DOHH2 (cell line): ENCODE results near the gene FILIP1L.

Experiments used
- H3F3A ChIP-seq: fragments of 200-600 bp; sonication (generic), shearing (Covaris generic); 2 replicates; pipeline ENCODE4 v1.6.0; 2016; ENCODE audit warnings: antibody characterized with exemption, mild to moderate bottlenecking; ENCODE audit not compliant: control insufficient read depth, insufficient read depth
- H3K27ac ChIP-seq: fragments of 200-600 bp; sonication (generic); 2 replicates; pipeline ENCODE4 v1.5.1; 2014; ENCODE audit warnings: low read depth, mild to moderate bottlenecking, low read length, moderate library complexity
- H3K27me3 ChIP-seq: fragments of 200-600 bp; sonication (generic); 2 replicates; pipeline ENCODE4 v1.6.1; 2014; ENCODE audit warnings: mild to moderate bottlenecking, low read length, mixed read lengths; ENCODE audit not compliant: control insufficient read depth
- H3K36me3 ChIP-seq: fragments of 200-600 bp; sonication (generic); 2 replicates; pipeline ENCODE4 v1.6.1; 2014; ENCODE audit warnings: mild to moderate bottlenecking, low read length, moderate library complexity, mixed read lengths; ENCODE audit not compliant: control insufficient read depth
- H3K4me1 ChIP-seq: fragments of 200-600 bp; sonication (generic); 2 replicates; pipeline ENCODE4 v1.6.1; 2014; ENCODE audit warnings: mild to moderate bottlenecking, low read length, mixed read lengths; ENCODE audit not compliant: control insufficient read depth
- H3K4me2 ChIP-seq: fragments of 200-600 bp; sonication (generic); 2 replicates; pipeline ENCODE4 v1.6.0; 2014; ENCODE audit warnings: mild to moderate bottlenecking, low read length, moderate library complexity
- H3K4me3 ChIP-seq: fragments of 200-600 bp; sonication (generic); 2 replicates; pipeline ENCODE4 v1.5.1; 2014; ENCODE audit warnings: mild to moderate bottlenecking, low read length, mixed read lengths
- H3K79me2 ChIP-seq: fragments of 200-600 bp; sonication (generic); 2 replicates; pipeline ENCODE4 v1.6.1; 2014; ENCODE audit warnings: mild to moderate bottlenecking, low read length, mixed read lengths; ENCODE audit not compliant: control insufficient read depth
- H3K9me2 ChIP-seq: fragments of 200-600 bp; sonication (generic); replicated peaks from 2 replicates; pipeline ENCODE4 v1.6.1; 2014; ENCODE audit warnings: mild to moderate bottlenecking, low read length, mixed read lengths; ENCODE audit not compliant: control insufficient read depth
- H3K9me3 ChIP-seq: fragments of 200-600 bp; sonication (generic); 2 replicates; pipeline ENCODE4 v1.6.1; 2014; ENCODE audit warnings: antibody characterized with exemption, low read length, mixed read lengths; ENCODE audit not compliant: control insufficient read depth, insufficient read depth
- H4K20me1 ChIP-seq: fragments of 200-600 bp; sonication (generic); 2 replicates; pipeline ENCODE4 v1.6.0; 2014; ENCODE audit warnings: low read depth, mild to moderate bottlenecking, antibody characterized with exemption, low read length, moderate library complexity; ENCODE audit not compliant: control insufficient read depth, insufficient read depth
- CTCF ChIP-seq: fragments of 200-600 bp; sonication (generic); IDR thresholded peaks from one replicate; pipeline ENCODE4 v1.5.1; 2014; ENCODE audit warnings: antibody characterized with exemption, mild to moderate bottlenecking, low read depth, low read length; ENCODE audit not compliant: poor library complexity, severe bottlenecking
- EZH2phosphoT487 ChIP-seq: fragments of 200-600 bp; sonication (generic); IDR thresholded peaks from 2 replicates; pipeline ENCODE4 v1.6.1; 2017; ENCODE audit warnings: borderline replicate concordance, mild to moderate bottlenecking, antibody characterized with exemption, low read length, moderate library complexity, mixed read lengths

The FILIP1L gene

GRCh38 chr3:99902091-99902490, 212.2 kb downstream of the FILIP1L start:
- TF ChIP-seq CTCF, result no peak
- TF ChIP-seq EZH2phosphoT487, result no peak
- Histone ChIP-seq H3K9me2 (no peaks in the 10 kb centered on the region), H4K20me1 (no peaks in the 10 kb centered on the region), H3K4me3 (no peak overlapping the region), H3K79me2 (peaks cover 2% of the 10 kb centered on the region; the same call in 1 of the 2 replicates), H3F3A (no peaks in the 10 kb centered on the region), H3K4me1 (no peaks in the 10 kb centered on the region), H3K27me3 (no peaks in the 10 kb centered on the region), H3K36me3 (no peaks in the 10 kb centered on the region), H3K9me3 (no peaks in the 10 kb centered on the region), H3K27ac (no peak overlapping the region), H3K4me2 (no peak overlapping the region)

DNA sequence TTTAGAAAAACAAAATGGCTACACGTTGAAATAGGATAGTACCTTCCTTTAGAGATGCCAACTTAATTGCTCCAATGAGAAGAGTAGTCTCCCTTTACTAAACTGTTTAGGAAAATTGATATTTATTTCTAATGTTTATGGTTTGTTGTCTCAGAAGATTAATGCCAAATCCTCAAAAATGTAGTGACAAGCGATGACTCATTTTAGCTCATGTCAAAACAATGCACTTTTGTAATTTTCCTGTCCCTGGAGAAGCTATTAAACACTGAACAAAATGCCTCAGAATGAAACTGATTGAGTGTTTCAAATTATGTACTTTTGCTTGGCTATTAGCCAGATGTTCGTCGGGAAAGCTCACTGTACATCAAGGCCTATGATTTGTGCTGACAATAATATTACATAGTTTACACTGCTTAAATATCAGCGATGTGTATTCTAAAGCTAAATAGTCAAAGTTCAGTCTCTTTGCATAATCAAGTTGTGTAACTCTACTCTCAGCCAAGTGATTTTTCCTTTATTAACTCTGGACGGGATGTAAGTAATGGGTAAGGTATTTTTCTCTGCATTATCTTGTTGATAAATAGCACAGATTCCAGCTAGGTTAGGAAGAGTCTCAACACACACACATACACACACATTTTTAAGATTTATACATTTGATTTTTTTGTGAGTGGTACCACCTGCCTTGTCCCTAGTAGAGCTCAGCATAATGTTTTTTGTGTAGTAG, 212.9 kb downstream of the FILIP1L start:
- no peaks in the 10 kb centered on the region for H3K9me2 ChIP-seq
- H3K79me2 ChIP-seq, result peaks cover 2% of the 10 kb centered on the region; the same call in 1 of the 2 replicates
- H3K4me2 ChIP-seq, result no peak overlapping the region
- no peak overlapping the region for H3K4me3 ChIP-seq
- H3K4me1 ChIP-seq, result no peaks in the 10 kb centered on the region
- no peak overlapping the region for H3K27ac ChIP-seq
- no peaks in the 10 kb centered on the region for H3K36me3 ChIP-seq
- H4K20me1 ChIP-seq, result no peaks in the 10 kb centered on the region
- no peaks in the 10 kb centered on the region for H3K9me3 ChIP-seq
- no peaks in the 10 kb centered on the region for H3K27me3 ChIP-seq
- no peak for TF ChIP-seq CTCF
- no peaks in the 10 kb centered on the region for H3F3A ChIP-seq

GRCh38 chr3:99900248-99900647, 214.1 kb downstream of the FILIP1L start:
- Histone ChIP-seq H3K9me3 (no peaks in the 10 kb centered on the region), H3K4me3 (no peak overlapping the region), H3K79me2 (peaks cover 2% of the 10 kb centered on the region; the same call in 1 of the 2 replicates), H3K27me3 (no peaks in the 10 kb centered on the region), H4K20me1 (no peaks in the 10 kb centered on the region), H3F3A (no peaks in the 10 kb centered on the region), H3K36me3 (no peaks in the 10 kb centered on the region), H3K4me1 (peaks cover 9% of the 10 kb centered on the region), H3K4me2 (no peak overlapping the region), H3K9me2 (no peaks in the 10 kb centered on the region), H3K27ac (no peak overlapping the region)
- TF ChIP-seq CTCF (no peak), EZH2phosphoT487 (no peak)
